CD4-positive, alpha-beta T cell treated with Interferon alpha-2 for 1 hour (primary cell): ENCODE results near the gene ALPI.

ENCODE experiments used
- DNase-seq, 2 donors: peaks; one replicate each; pipeline ENCODE4 v3.0.0-alpha.2; 2020 to 2022

ALPI gene

DNA sequence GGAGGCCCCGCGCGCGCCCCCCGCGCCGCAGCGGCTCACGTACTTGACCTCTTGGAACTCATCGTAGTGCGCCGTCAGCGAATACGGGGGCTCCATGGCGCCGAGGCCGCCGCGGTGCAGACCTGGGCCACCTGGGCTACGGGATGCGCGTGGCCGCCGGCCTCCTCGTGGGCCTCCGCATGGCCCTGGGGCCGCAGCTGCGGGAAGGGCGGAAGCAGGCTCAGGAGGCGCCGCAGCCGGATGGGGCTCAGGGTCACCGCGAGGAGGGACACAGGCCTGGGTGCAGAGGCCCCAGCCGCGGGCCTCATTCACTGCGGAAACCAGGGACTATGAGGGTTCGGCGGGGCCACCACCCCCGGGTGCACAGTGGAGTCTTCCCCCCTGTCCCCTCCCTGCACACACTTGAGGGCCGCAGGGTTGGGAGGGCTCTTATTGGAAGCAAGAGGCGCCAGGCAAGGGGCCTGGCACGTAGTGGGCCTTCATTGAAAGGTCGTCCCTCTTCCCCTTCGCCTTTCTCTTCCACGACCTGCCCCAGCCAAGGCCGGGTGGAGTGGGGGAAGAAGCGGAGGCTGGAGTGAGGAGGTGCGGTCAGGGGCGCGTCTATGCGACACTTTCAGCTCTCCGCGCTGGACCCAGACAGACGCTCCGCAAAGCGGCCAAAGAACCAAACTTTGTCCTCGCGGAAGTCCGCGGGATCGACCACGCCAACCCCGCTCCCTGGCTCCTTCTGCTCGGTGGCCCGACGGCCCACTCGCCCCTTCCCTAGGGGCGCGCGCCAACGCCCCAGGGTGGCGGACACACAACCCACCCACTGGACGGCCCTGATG is 30.8 kb downstream of the ALPI start:
- no peak for DNase-seq

DNA sequence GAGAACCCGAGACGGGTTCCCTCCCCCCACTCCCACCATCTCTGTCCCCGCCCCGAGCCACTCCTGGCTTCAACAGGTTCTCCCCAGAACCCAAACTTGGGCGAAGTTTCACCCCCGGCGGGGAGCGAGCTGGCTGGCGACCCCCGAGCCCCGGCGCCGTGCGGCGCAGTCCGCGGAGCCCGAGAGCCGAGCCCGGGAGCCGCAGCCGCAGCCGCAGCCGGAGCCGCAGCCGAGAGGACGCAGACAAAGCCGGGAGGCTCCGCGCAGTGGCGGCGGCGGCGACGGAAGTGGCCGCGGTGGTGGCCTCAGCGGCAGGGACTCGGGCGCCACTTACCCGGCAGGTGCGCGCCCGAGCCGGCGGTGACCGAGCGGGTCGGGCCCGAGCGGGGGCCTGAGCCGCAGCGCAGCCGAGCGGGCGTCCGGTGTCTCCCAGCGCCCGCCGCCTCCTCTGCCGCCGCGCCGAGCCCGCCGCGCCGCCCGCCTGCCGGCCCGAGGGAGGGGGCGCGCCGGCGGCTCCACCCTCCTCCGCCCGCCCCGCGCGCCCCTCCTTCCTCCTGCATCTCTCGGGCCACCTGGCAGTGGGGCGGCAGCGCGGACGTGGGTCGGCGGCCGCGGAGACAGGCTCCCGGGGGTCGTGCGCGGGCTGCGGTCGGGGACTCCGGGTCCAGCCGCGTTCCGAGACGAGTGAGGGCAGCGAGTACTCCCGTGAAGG is 31.6 kb downstream of the ALPI start, which contains the start of gene ECEL1:
Gene ECEL1, minus strand, starts transcription at position 450 of the 712 bp plus-strand sequence. CDS start 1,181 bp downstream, outside the sequence.
- DNase-seq, result no peak

DNA sequence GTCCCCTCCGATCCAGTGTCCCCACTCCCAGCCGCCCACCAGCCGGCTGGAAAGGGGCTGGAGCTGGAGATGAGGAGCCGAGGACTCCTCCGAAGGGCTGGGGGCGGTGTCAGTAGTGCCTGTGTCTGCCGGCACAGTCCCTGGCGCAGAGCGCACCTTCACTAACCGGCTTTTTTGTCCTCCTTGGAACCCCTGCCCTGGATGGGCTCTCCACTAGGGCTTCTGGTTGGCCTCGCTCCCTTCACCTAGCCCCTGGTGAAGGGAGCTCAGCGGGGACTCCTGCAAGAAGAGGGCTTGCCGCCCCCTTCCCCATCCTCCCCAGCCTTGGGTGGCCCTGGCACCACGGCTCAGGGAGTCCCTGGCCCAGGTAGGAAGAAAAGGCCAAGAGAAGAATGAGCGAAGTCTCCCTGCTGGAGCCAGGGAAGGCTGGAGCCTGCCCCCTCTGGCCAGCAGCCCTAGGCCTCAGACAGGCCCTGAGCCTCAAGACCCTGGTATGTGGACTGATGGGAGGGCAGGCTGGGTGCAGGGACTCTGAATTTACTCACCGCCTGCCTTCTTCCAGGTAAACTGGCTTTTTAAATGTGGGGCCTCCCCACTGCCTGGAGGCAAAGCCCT is 32.3 kb downstream of the ALPI start:
- no peak for DNase-seq

DNA sequence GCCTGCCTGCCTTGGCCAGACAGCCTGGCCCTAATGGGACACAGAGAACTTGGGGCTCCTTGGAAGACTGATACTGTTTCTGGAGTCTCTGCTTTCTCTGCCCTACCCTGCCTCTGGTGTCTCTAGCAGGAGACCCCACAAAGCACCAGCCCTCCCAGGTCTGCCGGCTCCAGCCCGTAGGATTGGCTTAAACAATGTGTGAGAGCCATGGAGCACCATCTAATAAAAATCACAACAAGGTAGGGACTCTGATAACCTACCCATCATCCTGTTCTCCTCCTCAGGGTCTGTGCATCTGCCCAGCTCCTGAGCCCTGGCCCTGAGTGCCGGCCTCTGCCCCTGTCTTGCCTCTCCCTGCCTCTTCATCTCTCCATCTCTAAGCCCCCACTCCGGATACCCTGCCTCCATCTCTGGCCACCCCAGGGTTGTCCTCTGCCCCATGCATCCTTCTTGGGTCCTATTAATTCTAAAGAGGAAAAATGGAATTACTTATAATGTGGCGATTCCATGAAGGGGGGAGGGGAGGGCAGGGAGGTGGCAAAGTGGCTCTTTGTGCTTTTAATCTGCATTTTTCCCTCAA is 32.9 kb downstream of the ALPI start:
- DNase-seq, result no peak

DNA sequence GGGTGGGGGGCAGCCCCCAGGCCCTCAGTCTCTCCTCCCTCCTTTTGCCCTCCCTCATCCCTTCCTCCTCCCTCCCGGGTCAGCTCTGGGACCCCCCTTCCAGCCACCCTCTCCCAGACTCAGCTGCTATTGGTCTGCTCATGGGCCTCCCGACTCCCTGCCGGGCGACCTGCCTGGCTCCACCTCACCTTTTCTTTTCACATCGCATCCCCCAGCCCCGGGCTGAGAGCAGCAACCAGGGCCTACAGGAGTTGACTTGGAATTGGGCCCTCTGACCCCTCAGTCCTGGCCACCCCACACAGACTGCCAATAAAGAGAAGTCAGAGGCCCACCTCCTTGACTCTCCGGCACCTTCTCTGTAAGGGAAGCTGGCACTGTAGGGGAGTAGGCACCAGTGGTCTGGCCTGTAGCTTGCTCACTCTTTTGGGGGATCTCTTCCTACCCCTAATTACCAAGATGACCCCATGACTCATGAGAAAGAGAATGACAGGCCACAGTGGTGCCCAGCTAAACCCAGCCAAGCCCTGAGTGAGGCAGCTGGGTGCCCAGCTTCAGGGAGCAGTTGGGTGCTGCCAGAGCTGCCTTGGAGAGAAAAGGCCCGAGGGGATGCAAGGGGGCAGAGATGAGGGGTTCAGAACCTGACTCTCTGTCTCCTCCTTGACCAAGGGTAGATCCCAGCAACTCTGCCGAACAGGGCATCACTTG is 33.7 kb downstream of the ALPI start:
- no peak for DNase-seq

DNA sequence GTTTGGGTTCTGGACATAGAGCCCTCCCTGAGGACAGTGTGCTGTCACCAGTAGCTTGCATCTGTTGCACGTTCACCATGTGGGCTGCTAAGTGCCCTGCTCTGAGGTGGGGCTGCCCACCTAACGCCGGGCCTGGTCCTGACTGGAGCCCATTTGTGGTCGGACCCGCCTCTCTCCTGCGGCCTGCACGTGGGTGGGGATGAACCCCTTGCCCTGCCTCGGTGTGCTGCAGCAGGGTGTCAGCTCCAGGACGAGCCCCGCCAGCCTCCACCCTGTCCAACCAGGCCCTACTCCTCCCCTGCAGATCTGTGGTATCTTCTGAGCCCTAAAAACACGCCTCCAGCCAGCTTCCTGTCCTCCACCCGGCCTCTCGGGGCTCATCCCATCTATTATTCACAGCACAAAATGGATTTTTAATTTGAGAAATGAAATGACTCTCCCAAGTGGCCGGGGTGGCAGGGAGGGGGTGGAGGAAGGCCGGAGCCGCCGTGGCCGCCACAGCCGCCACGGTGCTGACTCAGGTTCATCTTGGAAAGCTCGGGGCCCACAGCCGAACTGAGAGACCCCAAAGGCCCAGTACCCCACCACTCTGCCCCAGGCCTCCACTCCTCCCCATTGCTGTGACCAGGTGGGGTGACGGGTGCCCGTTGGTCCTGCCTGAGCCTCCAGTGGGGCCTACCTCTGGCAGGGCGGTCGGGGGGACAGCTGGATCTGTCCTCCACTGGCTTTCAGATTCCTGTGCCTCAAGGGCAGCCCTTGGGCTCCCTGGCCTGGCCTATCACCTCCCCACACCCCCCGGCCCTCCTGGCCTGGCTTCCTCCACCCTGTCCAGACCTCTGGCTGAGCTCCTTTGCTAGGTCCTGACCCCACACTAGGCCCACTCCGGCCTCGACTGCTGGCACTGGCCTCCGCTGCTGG is 34.5 kb downstream of the ALPI start:
- no peak for DNase-seq

DNA sequence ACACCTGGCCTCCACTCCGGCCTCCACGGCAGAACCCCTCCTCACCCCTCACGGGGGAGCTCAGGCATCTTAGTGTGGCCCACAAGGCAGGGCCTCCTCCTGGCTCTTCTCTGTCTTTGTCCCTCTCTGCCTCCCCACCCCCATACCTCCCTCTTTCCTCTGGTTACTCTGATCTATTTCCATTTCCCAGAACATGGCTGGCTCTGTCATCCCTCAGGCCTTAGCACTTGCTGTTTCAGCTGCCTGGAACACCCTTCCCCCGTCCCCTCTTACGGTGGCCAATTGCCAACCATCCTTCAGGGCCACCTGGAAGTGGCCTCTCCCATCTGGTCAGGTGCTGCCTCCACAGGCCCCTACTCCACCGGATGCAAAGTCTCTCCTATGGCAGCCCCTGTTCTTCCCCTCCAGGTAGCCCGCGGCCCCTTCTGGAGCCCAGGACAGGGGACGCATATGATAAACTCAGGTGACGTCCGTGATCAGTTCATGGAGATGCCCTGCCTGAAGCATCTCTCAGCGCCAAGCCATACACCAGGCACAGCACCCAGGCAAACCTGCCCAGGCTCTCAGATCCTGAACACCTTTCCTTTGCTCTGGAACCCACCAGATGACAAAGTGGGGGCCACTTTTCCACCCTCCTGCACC is 35.3 kb downstream of the ALPI start:
- DNase-seq, result no peak

DNA sequence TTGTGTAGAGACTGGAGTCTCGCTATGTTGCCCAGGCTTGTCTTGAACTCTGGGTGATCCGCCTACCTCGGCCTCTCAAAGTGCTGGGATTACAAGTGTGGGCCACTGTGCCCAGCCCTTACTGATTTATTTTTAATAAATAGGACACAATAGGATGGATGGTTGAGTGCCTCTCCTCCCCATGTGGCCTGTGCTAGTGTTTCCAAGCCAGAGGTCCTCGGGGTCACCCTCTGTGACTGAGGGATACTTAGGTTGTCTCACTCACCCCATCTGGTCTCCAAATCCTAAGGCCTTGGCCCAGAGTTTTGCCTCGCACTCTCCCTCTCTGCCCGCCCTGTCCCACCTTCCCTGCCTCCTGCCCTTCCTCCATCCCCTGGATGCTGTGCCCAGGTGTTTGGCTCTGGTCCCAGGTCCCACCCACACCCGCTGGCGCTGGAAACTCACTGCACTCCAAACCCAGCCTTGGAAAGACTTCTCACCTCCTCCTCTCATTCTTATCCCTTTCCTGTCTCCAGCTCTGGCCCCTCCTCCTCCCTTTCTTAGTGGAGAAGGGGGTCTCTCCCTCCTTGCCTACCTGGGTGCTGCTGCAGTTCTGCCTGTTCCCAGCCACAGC is 36.4 kb downstream of the ALPI start:
- DNase-seq, result no peak

DNA sequence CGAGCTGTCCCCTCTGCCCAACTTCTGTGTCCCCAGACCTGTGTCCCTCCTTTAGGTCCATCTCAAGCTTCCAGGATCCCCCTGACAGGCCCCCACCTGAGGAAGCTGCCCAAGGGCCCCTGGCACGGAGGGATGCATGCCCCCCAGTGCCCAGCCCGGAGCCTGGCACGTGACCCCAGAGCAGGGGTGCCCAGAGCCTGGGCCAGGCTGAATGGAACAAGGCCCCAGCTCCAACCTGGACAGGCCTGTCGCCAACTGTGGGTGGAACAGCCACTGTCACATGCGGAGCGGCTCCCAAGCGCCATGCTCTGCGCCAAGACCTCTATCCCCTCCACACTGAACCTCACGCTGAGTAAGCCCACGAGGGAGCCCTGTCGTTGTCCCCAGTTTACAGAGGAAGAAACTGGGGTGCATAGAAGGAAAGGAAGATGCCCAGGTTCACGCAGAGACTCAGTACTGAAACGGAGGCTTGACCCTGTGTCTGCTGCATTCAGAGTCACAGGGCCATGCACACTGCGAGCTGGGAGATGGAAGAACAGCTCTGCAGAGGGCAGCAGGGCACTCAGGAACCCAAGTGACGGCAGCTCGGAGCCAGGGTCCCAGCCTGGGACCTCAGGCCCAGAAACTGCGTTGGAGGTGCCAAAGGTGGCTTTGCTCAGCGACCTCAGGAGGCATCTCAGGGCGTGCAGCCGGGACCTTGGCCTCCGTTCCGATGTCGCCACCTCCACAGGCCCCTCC is 37.2 kb downstream of the ALPI start:
- DNase-seq, result no peak

DNA sequence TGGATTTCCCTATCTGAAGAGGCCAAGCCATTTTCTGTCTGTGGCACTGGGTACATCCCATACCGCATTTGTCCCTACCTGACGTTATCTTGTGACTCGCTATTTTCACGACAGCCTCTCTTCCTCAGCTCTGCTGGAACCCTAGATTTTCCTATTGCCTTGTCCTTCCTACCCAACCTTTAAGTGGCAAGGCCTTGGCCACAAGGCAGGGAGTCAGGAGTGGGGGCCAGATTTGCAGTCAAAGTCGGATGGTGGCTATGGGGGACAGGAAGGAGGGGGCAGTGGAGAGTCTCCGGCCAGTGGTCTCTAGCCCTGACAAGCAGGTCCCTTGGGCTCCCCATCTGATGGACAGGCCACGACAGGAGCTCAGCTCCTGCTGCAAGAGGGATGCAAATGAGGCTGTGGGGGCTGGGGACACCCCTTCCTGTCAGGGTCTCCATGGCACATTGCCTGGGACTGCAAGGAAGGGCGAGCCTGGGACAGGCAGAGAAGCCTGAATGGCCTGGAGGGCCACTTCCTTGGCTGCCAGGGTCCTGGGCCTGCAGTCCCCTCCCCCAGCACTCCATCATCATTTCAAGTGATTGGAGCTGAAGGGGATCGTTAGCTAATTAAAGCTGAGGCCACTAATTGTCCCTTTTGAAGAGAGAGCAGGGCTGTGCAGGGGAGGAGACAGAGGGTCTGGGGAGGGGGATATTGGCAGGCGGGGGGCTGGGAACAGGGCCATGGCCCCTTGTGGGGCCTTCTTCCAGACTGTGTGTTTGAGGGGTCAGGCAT is 37.9 kb downstream of the ALPI start:
- no peak for DNase-seq

DNA sequence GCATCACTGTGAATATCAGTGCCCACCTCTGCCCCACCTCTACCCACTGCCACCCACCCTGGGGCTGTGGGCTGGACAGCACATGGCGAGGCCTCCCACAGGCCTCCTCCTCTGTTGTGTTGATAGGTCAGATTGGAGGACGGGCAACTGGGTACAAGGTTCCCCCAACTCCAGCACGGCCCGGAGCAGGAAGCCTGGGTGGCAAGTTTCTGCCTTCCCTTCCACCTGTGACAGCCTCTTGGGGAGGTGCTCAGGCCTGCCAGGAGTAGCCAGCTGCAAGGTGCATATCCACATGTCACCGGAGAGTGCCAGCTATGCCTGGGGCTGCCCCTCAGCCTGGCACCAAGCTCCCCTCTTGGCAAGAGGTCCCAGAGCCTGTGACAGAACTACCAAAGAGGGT is 38.6 kb downstream of the ALPI start:
- DNase-seq, result no peak

DNA sequence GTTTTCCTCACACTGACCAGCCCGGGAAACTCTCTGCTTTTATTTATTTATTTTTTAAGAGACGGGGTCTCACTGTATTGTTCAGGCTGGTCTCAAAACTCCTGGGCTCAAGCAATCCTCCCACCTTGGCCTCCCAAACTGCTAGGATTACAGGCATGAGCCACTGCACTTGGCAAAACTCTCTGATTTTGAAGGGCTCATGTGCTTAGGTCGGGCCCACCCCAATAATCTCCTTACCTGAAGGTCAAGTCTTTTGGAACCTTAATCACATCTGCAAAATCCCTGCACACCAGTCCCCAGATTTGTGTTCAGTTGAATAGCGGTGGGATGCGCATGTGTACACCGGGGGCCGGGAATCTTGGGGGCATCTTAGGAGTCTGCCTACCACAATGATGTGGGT is 39.3 kb downstream of the ALPI start:
- no peak for DNase-seq

DNA sequence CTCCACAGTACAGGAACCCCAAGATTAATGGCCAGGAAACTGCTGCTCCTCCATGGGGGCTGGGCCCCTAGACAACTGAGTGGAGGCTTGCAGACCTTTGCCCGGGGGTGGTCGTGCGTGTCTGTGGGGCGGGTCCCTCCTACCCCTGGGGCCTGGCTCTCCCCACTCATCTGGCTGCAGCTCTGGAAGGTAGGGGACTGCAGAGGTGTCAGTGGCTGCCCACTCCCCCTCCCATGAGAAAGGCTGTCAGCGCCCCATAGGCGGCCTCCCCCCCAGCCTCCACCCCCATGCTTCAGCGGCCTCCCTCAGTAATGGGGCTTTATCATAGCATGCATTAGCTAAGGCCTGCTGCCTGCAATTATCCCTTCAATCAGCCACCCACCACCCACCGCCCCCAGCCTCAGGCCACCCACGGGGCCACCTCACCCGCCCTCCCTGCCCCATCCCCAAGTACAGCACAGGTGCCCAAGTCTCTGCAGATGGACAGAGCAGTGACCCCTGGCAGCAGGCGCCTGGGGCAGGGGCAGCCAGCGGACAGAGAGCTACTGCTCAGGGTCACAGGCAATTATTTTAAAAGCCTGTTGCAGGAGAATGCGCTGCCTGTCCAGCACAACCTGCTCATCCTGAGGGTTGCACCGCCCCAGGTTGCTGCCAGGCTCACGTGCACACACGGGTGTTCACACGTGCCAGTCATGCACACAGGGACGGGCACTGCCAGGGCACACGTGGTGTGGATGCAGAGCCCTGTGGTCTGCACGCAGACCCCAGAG is 40.7 kb downstream of the ALPI start:
- DNase-seq, result no peak

DNA sequence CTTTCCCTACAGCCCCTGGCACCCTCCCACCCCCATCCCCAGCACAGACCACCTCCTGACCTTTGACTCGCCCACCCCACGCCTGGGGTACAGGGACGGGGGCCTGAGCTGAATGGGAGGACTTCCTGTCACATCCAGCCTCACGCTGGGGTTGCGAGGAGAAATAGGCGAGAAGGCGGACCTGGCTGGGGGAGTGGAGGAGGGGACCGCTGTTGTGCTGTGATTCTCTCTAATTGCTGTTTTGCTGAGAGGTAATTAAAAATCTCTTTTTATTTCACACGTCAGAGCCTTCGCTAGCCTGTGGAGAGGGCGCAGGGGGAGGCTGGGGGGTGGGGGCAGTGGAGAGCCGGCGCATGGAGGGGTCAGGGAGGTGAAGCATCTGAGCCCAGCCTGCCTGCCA is 41.4 kb downstream of the ALPI start:
- no peak for DNase-seq

DNA sequence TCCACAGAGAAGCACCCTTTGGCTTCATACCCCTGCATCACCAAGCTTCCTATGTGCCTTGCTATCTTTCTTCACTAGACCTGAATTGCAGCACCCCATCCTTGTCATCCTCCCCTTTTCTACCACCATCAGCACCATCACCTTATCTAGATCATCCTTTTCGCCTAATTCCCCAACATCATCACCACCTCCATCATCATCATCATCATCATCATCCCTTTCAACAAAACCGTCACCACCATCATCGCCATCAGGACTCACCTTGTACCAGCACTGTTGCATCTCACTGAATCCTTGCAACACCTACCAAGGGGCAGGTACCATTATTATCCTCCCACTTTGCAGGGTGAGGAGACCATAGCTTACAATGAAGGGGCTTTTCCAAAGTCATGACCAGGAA is 42.5 kb downstream of the ALPI start:
- no peak for DNase-seq

DNA sequence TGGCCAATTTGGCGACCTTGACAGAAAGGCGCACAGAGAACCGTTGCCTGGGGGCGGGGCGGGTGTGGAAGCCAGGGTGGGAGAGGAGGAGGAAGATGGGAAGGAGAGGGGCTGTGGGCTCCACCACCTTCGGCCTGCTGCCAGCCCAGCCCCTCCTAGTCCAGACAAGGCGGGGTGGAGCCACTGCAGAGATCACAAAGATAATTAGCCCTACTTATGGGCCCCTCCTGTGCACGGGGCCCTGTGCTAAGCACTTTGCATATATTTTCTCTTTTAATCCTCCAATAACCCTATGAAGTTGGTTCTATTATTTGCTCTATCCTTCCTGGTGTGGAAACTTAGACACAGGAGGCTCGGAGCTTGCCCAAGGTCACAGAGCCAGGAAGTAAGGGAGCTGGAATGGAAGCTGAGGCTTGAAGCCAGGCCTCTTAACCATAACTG is 45.4 kb downstream of the ALPI start:
- no peak for DNase-seq

DNA sequence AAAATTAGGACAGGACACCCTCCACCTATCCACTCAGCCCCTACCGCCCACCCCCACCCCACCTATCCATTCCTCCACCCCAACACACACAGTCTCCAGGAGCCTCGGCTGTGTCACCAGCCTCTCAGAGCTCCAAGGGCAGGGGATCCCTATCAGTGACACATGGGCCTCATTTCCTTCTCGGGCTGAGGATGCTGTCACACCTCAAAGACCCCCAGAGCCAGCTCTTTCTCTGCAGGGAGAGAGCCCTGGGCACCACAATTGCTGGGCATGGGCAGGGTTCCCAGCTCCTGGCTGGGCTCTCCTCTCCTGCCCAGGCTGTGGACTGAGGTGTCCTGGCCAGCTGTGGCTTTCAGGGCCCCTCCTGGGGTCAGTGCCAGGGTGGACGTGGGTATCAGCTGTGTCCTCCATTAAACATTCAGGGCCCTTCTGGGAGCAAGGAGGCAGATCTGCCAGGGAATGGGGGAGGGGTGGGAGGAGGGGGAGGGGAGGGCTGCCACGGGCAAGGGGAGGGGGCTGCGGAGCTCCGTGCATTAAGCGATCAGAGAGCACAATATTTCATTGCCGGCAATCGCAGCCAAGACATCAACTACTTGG is 45.9 kb downstream of the ALPI start:
- no peak for DNase-seq

DNA sequence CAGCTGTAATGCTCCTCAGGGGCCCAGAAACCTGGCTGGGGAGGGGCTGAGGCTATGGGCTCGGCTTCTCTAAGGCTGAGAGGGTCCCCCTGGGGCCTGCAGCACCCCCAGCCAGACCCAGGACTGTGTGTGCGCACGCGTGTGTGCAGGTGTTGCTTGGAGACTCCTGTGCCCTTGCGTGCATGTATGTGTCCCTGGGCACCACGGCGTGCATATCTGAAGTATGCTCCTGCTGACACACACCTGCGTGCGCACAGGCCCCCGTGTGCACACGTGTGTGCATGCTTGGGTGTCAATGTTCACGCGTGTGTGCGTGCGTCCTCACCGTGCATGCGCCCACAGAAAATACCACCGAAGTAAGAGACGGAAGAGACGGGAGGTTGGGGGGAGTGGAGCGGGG is 46.6 kb downstream of the ALPI start:
- DNase-seq, result no peak
